Endodermal cell (in vitro differentiated cells): Measurements from ENCODE around the gene PRRT4. TPM values are rescaled to one million over a fixed set of nuclear protein-coding genes. Genes with fewer than 3 reads are reported as not detected.

Experiments
- DNase-seq: peaks from one replicate; pipeline ENCODE4 v3.0.0-alpha.2; 2017
- H3K27ac ChIP-seq: 2 replicates; pipeline ENCODE4 v1.5.1; 2013; ENCODE audit warnings: mild to moderate bottlenecking, low read depth, low read length, moderate library complexity
- H3K27me3 ChIP-seq: 2 replicates; pipeline ENCODE4 v1.6.1; 2013; ENCODE audit warnings: mild to moderate bottlenecking, low read length, moderate library complexity; ENCODE audit not compliant: insufficient read depth, control insufficient read depth, poor library complexity, severe bottlenecking
- H3K36me3 ChIP-seq: 2 replicates; pipeline ENCODE4 v1.7.0; 2013; ENCODE audit warnings: mild to moderate bottlenecking, low read length, moderate library complexity; ENCODE audit not compliant: control insufficient read depth, insufficient read depth
- H3K4me1 ChIP-seq: one replicate; pipeline ENCODE4 v1.7.0; 2013; ENCODE audit warnings: low read length; ENCODE audit not compliant: control insufficient read depth, insufficient read depth
- H3K4me3 ChIP-seq: 2 replicates; pipeline ENCODE4 v1.5.1; 2013; ENCODE audit warnings: mild to moderate bottlenecking, low read length, moderate library complexity
- H3K9ac ChIP-seq: 2 replicates; pipeline ENCODE4 v1.6.1; 2013; ENCODE audit warnings: mild to moderate bottlenecking, low read length, moderate library complexity; ENCODE audit not compliant: poor library complexity, severe bottlenecking; ENCODE audit errors: extremely low read depth
- H3K9me3 ChIP-seq: 2 replicates; pipeline ENCODE4 v1.6.1; 2013; ENCODE audit warnings: mild to moderate bottlenecking, low read length, moderate library complexity; ENCODE audit not compliant: control insufficient read depth
- H3K27ac Mint-ChIP-seq: 2 replicates; pipeline ENCODE4 v1.8.0; 2020; ENCODE audit warnings: mixed read lengths
- H3K27me3 Mint-ChIP-seq: 2 replicates; pipeline ENCODE4 v1.8.0; 2021; ENCODE audit warnings: mild to moderate bottlenecking, mixed read lengths; ENCODE audit not compliant: insufficient read depth
- H3K36me3 Mint-ChIP-seq: 2 replicates; pipeline ENCODE4 v1.8.0; 2020; ENCODE audit warnings: low read depth, mixed read lengths
- H3K4me1 Mint-ChIP-seq: 2 replicates; pipeline ENCODE4 v1.8.0; 2020; ENCODE audit warnings: mixed read lengths
- H3K4me3 Mint-ChIP-seq: 2 replicates; pipeline ENCODE4 v1.8.0; 2020; ENCODE audit warnings: mild to moderate bottlenecking, moderate library complexity, mixed read lengths
- H3K9me3 Mint-ChIP-seq: 2 replicates; pipeline ENCODE4 v1.8.0; 2020; ENCODE audit warnings: mild to moderate bottlenecking, mixed read lengths
- CTCF ChIP-seq: fragments of 200-600 bp; sonication (generic); conservative IDR thresholded peaks from 2 replicates; pipeline ENCODE4 v1.5.0; 2021; ENCODE audit warnings: antibody characterized with exemption, mild to moderate bottlenecking
- WGBS, 2 experiments: methylation state at CpG; one replicate each; pipeline versions ENCODE4 v1.1.5 to v1.1.7; 2013; ENCODE audit warnings: missing lambda C conversion rate in 2 of 2, mixed read lengths in 1 of 2; ENCODE audit not compliant: insufficient coverage in 1 of 2, insufficient read length in 1 of 2; 5-methylcytosine and 5-hydroxymethylcytosine counted together
- total RNA-seq, 2 donors: library from RNA; stranded (reverse); fragmentation: NEBNext Ultra II Directional in 1 of 2; extraction: Animal tissue kit (Norgen Biotek cat#: 25700) in 1 of 2; gene quantifications; 2 replicates in 1 of 2; 3 replicates in 1 of 2; pipeline ENCODE4 v1.2.1, GENCODE V29; 2021

PRRT4 gene
- total RNA-seq, 2 donors from 2014 or later = 0.18 TPM; not detected in 1

DNA sequence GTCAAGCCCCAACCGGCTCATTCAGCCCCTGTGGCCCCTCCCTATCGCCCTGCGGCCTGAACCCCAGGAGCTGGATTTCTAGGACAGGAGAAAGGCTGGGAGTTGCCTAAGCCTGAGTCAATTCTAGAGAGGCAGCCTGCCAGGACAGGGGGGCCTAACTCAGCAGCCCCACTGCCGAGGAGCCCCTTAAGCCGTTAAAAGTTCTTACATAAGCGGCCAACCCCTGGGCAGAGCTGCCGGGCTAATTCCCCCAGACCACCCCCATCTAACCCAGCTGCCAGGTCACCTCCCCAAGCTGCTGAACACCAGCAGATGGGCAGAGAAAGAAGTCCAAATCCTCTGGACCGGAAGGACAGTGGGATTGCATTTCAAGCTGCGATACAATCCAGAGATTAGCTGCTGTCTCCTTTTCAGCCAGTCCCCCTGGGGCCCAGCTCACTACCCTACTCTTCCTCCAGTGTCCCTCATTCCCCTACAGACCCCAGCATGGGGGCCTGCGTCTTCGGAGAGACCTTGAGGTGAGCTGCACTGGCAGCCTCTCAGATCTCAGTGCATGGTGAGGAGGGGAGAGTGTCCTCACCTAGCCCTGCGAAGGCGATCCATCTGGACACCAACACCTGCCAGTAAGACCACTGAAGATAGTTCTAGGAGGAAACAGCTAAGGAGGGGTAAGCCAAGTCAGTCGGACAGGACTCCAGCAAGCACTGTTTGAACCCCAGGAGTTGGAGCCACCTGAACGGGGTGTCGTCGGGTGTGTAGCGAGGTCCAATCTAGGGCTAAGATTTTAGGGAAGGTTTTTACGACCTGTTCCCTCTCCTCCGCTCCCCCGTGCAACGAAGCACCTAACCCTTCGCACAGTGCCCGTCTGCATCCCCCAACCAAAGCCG is 47.5 kb upstream of the PRRT4 start:
- DNase-seq = peak; percentile 70
- TF ChIP-seq CTCF = no peak
- peaks cover 17% of the 10 kb centered on the region for H3K4me1 Mint-ChIP-seq
- Histone ChIP-seq H3K27me3 (peaks cover 82% of the 10 kb centered on the region), H3K4me3 (peak overlapping the region; percentile 81), H3K9me3 (no peaks in the 10 kb centered on the region), H3K36me3 (no peaks in the 10 kb centered on the region), H3K4me1 (peaks cover 11% of the 10 kb centered on the region), H3K9ac (no peak overlapping the region), H3K27ac (no peak overlapping the region)
- peaks cover 9% of the 10 kb centered on the region for H3K9me3 Mint-ChIP-seq
- H3K4me3 Mint-ChIP-seq = peak overlapping the region; percentile 65
- H3K27ac Mint-ChIP-seq = no peak overlapping the region
- peaks cover 83% of the 10 kb centered on the region for H3K27me3 Mint-ChIP-seq
- no peaks in the 10 kb centered on the region for H3K36me3 Mint-ChIP-seq
- WGBS, 2 experiments = 19 to 22% methylated on average over 15 to 25 of the region's 25 CpGs

GRCh38 chr7:128407751-128408708 is 46.5 kb upstream of the PRRT4 start:
- 55 to 71% methylated on average over 5 to 11 of the region's 11 CpGs for WGBS, 2 experiments
- Mint-ChIP-seq H3K4me3 (no peak overlapping the region), H3K4me1 (peaks cover 19% of the 10 kb centered on the region), H3K36me3 (no peaks in the 10 kb centered on the region), H3K9me3 (peaks cover 3% of the 10 kb centered on the region), H3K27me3 (peaks cover 75% of the 10 kb centered on the region), H3K27ac (no peak overlapping the region)
- H3K4me3 ChIP-seq = no peak overlapping the region
- H3K36me3 ChIP-seq = no peaks in the 10 kb centered on the region
- no peak overlapping the region for H3K27ac ChIP-seq
- H3K9ac ChIP-seq = no peak overlapping the region
- peaks cover 73% of the 10 kb centered on the region for H3K27me3 ChIP-seq
- no peak for TF ChIP-seq CTCF
- H3K9me3 ChIP-seq = no peaks in the 10 kb centered on the region
- peaks cover 11% of the 10 kb centered on the region for H3K4me1 ChIP-seq
- no peak for DNase-seq

- 85 to 86% methylated on average over 6 to 7 of the region's 7 CpGs for WGBS, 2 experiments
- Mint-ChIP-seq H3K36me3 (no peaks in the 10 kb centered on the region), H3K4me1 (peaks cover 19% of the 10 kb centered on the region), H3K9me3 (peaks cover 2% of the 10 kb centered on the region), H3K27ac (no peak overlapping the region), H3K4me3 (no peak overlapping the region), H3K27me3 (peaks cover 76% of the 10 kb centered on the region)
- TF ChIP-seq CTCF = no peak
- H3K36me3 ChIP-seq = no peaks in the 10 kb centered on the region
- H3K27me3 ChIP-seq = peaks cover 68% of the 10 kb centered on the region
- peaks cover 11% of the 10 kb centered on the region for H3K4me1 ChIP-seq
- DNase-seq = no peak
- H3K4me3 ChIP-seq = no peak overlapping the region
- no peak overlapping the region for H3K27ac ChIP-seq
- H3K9me3 ChIP-seq = no peaks in the 10 kb centered on the region
- H3K9ac ChIP-seq = no peak overlapping the region
These were observed 45.7 kb upstream of the PRRT4 start for GRCh38 chr7:128407233-128407589.
